GM12874 (cell line): Measurements from ENCODE around the gene NIN.

Experiments used
- TF ChIP-seq, protein P1 (sequence below): IDR thresholded peaks from 2 replicates; pipeline ENCODE4 v1.5.1; 2011; ENCODE audit warnings: low read depth, mild to moderate bottlenecking, control low read depth, low read length, moderate library complexity; ENCODE audit not compliant: insufficient read depth

The NIN gene

DNA sequence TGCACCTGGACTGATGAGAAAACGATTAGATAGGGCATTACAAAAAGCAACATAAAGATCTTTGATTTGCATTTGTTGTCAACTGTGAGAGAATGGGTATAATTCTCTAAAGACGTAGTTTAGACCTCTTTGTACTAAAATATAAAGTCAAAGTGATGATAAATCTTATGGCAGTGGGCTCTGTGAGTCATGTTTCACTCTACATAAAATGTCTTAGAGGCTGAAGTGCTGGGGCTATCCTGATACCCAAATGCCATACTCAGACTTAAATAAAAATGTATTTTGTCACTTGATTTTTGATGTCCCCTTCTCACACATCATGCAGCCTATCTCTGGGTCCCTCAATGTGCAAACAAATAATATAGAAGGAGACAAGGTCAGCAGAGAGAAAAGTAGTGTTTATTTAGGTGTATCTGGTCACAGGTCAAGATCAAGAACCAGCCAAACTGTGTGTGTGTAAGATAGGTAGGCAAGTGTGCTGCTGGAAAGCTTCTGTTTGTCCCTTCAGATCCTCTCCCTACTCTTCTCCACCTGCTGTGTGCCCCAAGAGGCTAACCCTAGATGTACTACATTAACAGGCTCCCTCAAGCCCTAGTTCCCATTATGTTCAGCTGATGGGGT lies 7.0 kb upstream of the NIN start:
- TF ChIP-seq, protein P1, sequence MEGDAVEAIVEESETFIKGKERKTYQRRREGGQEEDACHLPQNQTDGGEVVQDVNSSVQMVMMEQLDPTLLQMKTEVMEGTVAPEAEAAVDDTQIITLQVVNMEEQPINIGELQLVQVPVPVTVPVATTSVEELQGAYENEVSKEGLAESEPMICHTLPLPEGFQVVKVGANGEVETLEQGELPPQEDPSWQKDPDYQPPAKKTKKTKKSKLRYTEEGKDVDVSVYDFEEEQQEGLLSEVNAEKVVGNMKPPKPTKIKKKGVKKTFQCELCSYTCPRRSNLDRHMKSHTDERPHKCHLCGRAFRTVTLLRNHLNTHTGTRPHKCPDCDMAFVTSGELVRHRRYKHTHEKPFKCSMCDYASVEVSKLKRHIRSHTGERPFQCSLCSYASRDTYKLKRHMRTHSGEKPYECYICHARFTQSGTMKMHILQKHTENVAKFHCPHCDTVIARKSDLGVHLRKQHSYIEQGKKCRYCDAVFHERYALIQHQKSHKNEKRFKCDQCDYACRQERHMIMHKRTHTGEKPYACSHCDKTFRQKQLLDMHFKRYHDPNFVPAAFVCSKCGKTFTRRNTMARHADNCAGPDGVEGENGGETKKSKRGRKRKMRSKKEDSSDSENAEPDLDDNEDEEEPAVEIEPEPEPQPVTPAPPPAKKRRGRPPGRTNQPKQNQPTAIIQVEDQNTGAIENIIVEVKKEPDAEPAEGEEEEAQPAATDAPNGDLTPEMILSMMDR: no peak

DNA sequence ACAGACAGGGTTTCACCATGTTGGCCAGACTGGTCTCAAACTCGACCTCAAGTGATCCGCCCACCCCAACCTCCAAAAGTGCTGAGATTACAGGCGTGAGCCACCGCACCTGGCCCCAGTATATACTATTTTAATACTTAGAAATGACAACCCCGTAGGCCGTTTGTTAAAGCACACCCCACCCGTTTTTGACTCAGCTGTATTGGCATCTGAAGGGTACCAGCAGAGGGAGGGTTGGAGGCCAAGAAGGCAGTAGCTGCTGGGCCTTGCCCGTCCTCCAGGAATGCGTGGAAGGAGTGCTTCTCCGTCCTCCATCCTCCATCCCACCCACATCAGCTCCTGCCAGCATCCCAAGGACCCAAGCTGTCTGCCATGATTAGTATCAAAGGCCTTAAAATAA lies 6.3 kb upstream of the NIN start:
- TF ChIP-seq, protein P1: no peak

DNA sequence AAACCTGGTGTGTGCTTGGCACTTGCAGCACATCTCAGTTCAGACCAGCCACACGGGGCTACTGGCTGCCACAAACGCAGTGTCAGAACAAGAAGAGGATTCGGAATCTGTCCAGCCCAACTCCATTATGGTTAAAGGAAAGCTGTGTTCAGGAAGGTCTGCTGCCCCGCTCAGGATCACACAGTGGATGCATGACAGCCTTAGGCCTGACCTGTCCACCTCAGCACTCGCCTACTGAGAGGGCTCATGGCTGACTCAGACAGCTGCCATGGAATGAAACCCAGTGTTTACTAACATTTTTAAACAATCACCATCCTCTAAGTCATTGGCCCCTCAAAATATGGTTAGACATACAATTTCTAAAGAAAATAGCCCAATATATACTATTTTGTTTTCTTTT lies 5.6 kb upstream of the NIN start:
- TF ChIP-seq, protein P1: no peak

DNA sequence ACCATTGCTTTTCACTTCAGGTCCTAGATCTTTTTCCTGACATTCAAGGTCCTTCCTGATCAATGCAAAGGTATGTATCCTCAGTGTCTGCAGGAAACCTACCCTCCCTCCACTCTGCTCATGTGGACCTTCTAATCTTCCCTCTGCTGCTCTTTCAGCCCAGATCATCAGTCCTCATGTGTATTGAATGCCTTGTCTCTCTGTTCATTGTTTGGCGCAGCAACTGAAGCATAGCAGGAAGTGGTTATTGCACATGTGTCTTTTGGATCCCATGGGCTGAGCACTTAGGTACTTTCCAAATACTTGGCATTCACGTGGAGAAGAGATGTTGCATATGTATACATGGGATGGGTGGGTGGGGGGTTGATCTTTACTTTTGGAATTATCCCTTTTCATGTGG lies 4.3 kb upstream of the NIN start:
- TF ChIP-seq, protein P1: no peak

DNA sequence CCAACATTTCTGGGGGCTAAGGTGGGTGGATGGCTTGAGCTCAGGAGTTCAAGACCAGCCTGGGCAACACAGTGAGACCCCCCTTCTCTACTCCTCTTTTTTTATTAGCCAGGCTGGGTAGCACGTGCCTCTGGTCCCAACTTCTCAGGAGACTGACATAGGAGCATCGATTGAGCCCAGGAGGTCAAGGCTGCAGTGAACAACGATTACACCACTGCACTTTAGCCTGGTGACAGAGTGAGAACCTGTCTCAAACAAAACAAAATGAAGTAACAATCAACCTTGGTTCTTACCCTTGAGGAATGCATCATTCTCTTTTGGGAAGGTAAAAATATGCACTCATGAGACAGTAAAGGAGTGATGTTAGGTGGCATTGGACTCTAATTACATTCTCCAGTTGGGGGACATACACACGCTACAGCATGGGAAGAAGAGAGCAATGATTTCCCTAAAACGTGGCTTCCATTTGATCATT lies 3.9 kb upstream of the NIN start:
- TF ChIP-seq, protein P1: no peak

DNA sequence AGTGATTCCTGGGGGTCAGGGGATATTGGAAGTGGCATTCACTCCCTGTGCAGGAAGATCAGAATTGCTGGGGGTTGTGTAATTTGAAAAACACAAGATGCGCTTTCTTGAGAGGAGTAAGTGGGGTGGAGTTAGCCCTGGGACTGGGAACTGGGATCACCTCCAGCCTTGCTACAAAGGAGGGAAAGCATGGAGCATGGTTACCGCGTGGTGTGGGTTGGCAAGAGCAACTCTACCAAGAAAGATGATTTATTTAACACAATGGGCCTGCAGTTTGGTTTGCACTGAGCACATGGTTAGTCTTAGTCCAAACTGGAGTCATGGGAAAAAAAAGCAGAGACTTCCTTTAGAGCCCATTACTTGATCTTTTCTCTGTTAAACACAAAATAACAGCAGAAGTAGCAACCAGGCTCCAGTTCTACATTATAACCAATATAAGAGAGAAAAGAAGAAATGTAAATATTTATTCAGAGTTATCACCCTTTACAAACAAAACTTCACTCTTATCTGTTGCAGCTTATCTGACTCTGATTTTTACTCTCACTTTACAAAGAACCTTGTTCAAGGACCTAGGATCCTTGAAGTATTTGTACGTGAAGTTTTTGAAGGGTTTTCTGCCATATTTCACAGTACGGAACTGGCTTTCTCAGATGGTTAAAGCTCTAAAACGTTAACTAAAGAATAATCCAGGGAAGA lies 2.1 kb upstream of the NIN start:
- TF ChIP-seq, protein P1: no peak

DNA sequence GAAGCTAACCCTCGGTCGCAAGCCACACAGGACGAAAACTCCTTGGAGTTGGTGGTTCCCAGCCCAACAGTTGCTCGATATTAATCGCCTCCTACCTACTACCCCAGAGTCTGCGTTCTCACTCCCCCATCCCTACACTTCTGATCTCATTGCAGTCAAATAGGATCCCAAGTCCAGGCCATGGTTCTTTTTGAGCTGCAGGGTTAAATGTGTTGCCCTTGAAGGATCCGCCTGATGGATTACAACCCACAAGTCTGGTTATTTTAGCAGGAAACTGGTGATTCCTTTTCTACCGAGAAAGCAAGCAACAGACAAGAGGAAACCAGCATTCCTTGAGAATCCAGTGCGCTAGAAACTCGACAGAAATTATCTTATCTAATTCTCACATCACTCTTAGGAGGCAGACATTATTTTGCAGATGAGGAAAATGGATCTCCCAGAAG lies 785 bp upstream of the NIN start:
- TF ChIP-seq, protein P1: no peak
